Measurements from ENCODE around the gene CAV3. TPM values are rescaled to one million over a fixed set of nuclear protein-coding genes. Genes with fewer than 3 reads are reported as not detected.

The CAV3 gene
- total and polyA plus RNA-seq, 12 donors, result not detected

- intact Hi-C loops (cut with DNase I), result no loop called here
- H3K27me3 ChIP-seq, result peaks cover 26% of the 10 kb centered on the region
- H3K4me3 ChIP-seq, result no peak overlapping the region
- no peak for TF ChIP-seq POLR2A (IDR thresholded peaks at IDR 0.05)
- no peak for TF ChIP-seq CTCF (IDR thresholded peaks at IDR 0.05)
- H3K4me1 ChIP-seq (replicated peaks in 1 of 2), result peaks cover 3 to 6% of the 10 kb centered on the region in 2 donors
- no peaks in the 10 kb centered on the region for H3K36me3 ChIP-seq (replicated peaks in 1 of 2)
- no peak overlapping the region for H3K27ac ChIP-seq
- no peak for DNase-seq
- 55 to 70% (median 63%) methylated on average over 3 to 4 of the region's 4 CpGs for WGBS, 4 donors
- no peaks in the 10 kb centered on the region for H3K9me3 ChIP-seq (replicated peaks in 1 of 3)
Observed at GRCh38 chr3:8765528-8765927, 31.9 kb downstream of the CAV3 start.

GRCh38 chr3:8766148-8766547, 32.5 kb downstream of the CAV3 start:
- no peak for TF ChIP-seq CTCF (IDR thresholded peaks at IDR 0.05)
- no peak for TF ChIP-seq POLR2A (IDR thresholded peaks at IDR 0.05)
- H3K27ac ChIP-seq, result no peak overlapping the region
- intact Hi-C loops (cut with DNase I), result no loop called here
- no peaks in the 10 kb centered on the region for H3K9me3 ChIP-seq (replicated peaks in 1 of 3)
- peaks cover 3 to 6% of the 10 kb centered on the region in 2 donors for H3K4me1 ChIP-seq (replicated peaks in 1 of 2)
- no peak overlapping the region for H3K4me3 ChIP-seq
- peak in 1 of 7 donors; percentile 27 for DNase-seq
- 77 to 91% (median 86%) methylated on average over 1 to 2 of the region's 2 CpGs for WGBS, 4 donors
- H3K36me3 ChIP-seq (replicated peaks in 1 of 2), result no peaks in the 10 kb centered on the region
- peaks cover 26% of the 10 kb centered on the region for H3K27me3 ChIP-seq

GRCh38 chr3:8767256-8767666, 33.7 kb downstream of the CAV3 start:
- H3K27me3 ChIP-seq, result peaks cover 26% of the 10 kb centered on the region

GRCh38 chr3:8767667-8768363, 34.2 kb downstream of the CAV3 start:
- intact Hi-C loops (cut with DNase I), result no loop called here
- Histone ChIP-seq H3K27me3 (peaks cover 26% of the 10 kb centered on the region), H3K9me3 (replicated peaks in 1 of 3) (no peaks in the 10 kb centered on the region), H3K27ac (no peak overlapping the region), H3K4me3 (no peak overlapping the region), H3K4me1 (replicated peaks in 1 of 2) (peaks cover 3 to 6% of the 10 kb centered on the region in 2 donors), H3K36me3 (replicated peaks in 1 of 2) (no peaks in the 10 kb centered on the region)
- 5 to 11% (median 10%) methylated on average over 11 to 74 of the region's 74 CpGs for WGBS, 4 donors
- peak in 1 of 7 donors; percentile 53 for DNase-seq
- TF ChIP-seq POLR2A (IDR thresholded peaks at IDR 0.05) (no peak), CTCF (IDR thresholded peaks at IDR 0.05) (no peak)

More at GRCh38 chr3:8767256-8767666, 33.7 kb downstream of the CAV3 start:
- H3K36me3 ChIP-seq (replicated peaks in 1 of 2), result no peaks in the 10 kb centered on the region
- no peaks in the 10 kb centered on the region for H3K9me3 ChIP-seq (replicated peaks in 1 of 3)
- 3 to 58% (median 38%) methylated on average over 5 to 37 of the region's 37 CpGs for WGBS, 4 donors
- no peak for TF ChIP-seq CTCF (IDR thresholded peaks at IDR 0.05)
- TF ChIP-seq POLR2A (IDR thresholded peaks at IDR 0.05), result no peak
- intact Hi-C loops (cut with DNase I), result no loop called here
- H3K4me3 ChIP-seq, result no peak overlapping the region
- peak in 1 of 7 donors; percentile 46 for DNase-seq
- no peak overlapping the region for H3K27ac ChIP-seq
- peaks cover 3 to 6% of the 10 kb centered on the region in 2 donors for H3K4me1 ChIP-seq (replicated peaks in 1 of 2)
